ENCODE measurements around the gene ABHD6. TPM values are rescaled to one million over a fixed set of nuclear protein-coding genes. Genes with fewer than 3 reads are reported as not detected.

ABHD6 gene
- polyA plus RNA-seq, 1 donor from 2014 or later, result 38.9 TPM

DNA sequence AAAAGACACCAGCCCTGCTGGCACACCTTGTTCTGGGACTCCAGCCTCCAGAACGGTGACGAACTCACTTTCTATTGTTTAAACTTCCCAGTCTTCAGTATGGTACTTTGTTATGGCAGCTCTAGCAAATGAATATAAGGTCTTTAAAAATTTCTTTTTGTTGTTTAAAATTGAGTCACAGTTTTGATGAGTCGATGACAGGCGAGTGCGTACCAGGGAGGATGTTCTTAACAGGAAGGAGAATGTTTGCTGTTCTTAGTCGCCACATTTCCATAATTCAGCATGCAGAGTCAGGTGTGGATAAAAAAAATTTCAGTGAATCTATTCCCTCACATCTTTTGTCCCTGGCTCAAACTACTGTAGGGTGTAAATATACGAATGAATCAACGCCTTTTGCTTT lies 39.2 kb upstream of the ABHD6 start:
- Histone ChIP-seq H3K27me3 (ENCODE audit: insufficient read depth, low read depth, low read length) (no peaks in the 10 kb centered on the region), H3K36me3 (ENCODE audit: insufficient read depth, low read length) (no peaks in the 10 kb centered on the region), H4K20me1 (ENCODE audit: insufficient read depth) (no peaks in the 10 kb centered on the region), H2AFZ (ENCODE audit: low read depth, low read length) (no peak overlapping the region), H3K9me3 (ENCODE audit: low read length) (no peaks in the 10 kb centered on the region), H3F3A (ENCODE audit: insufficient read depth, low read length, poor library complexity, severe bottlenecking) (no peaks in the 10 kb centered on the region), H3K4me3 (ENCODE audit: low read length) (no peak overlapping the region), H3K9ac (ENCODE audit: low read length) (no peak overlapping the region), H3K9me2 (ENCODE audit: insufficient read depth, low read length) (no peaks in the 10 kb centered on the region), H3K79me2 (replicated peaks; ENCODE audit: insufficient read depth, low read length) (no peaks in the 10 kb centered on the region), H3K27ac (ENCODE audit: low read length) (no peak overlapping the region), H3K4me2 (ENCODE audit: low read length) (no peak overlapping the region)
- TF ChIP-seq RAD21 (conservative IDR thresholded peaks at IDR 0.05), result no peak
- no peak for TF ChIP-seq MXI1 (conservative IDR thresholded peaks at IDR 0.05; ENCODE audit: poor library complexity, severe bottlenecking)
- TF ChIP-seq EP300 (conservative IDR thresholded peaks at IDR 0.05; ENCODE audit: poor library complexity, severe bottlenecking), result no peak
- no peak for TF ChIP-seq TAF1 (IDR thresholded peaks at IDR 0.05; ENCODE audit: low read depth)
- TF ChIP-seq CTCF (IDR thresholded peaks at IDR 0.05; ENCODE audit: poor library complexity, severe bottlenecking), result no peak
- TF ChIP-seq, protein P1, sequence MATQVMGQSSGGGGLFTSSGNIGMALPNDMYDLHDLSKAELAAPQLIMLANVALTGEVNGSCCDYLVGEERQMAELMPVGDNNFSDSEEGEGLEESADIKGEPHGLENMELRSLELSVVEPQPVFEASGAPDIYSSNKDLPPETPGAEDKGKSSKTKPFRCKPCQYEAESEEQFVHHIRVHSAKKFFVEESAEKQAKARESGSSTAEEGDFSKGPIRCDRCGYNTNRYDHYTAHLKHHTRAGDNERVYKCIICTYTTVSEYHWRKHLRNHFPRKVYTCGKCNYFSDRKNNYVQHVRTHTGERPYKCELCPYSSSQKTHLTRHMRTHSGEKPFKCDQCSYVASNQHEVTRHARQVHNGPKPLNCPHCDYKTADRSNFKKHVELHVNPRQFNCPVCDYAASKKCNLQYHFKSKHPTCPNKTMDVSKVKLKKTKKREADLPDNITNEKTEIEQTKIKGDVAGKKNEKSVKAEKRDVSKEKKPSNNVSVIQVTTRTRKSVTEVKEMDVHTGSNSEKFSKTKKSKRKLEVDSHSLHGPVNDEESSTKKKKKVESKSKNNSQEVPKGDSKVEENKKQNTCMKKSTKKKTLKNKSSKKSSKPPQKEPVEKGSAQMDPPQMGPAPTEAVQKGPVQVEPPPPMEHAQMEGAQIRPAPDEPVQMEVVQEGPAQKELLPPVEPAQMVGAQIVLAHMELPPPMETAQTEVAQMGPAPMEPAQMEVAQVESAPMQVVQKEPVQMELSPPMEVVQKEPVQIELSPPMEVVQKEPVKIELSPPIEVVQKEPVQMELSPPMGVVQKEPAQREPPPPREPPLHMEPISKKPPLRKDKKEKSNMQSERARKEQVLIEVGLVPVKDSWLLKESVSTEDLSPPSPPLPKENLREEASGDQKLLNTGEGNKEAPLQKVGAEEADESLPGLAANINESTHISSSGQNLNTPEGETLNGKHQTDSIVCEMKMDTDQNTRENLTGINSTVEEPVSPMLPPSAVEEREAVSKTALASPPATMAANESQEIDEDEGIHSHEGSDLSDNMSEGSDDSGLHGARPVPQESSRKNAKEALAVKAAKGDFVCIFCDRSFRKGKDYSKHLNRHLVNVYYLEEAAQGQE (IDR thresholded peaks at IDR 0.05; ENCODE audit: borderline replicate concordance), result no peak
- no peak for TF ChIP-seq SMC3 (conservative IDR thresholded peaks at IDR 0.05; ENCODE audit: poor library complexity)
- TF ChIP-seq EZH2 (IDR thresholded peaks at IDR 0.05; ENCODE audit: borderline replicate concordance, insufficient read depth, low read length, poor library complexity, severe bottlenecking), result no peak
- no peak for TF ChIP-seq POLR2AphosphoS5 (IDR thresholded peaks at IDR 0.05)

DNA sequence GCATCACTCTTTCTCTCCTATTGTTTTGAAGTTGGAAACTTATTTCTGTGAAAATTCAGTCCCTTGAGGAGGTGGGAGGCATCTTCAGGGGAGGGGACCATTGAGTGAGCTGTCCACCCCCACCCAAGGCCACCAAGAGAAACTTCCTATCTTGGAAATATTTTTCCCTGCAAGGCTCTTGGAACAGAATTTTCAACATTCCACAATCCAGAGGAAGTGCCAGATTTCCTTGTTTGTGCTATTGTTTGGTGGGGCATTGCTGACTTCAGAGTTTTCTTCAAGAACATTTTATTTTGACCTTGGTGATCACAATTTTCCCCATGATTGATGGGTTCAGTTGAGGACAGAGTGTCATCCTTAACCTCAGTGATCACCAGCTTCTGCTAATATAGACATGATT lies 38.8 kb upstream of the ABHD6 start:
- Histone ChIP-seq H3F3A (ENCODE audit: insufficient read depth, low read length, poor library complexity, severe bottlenecking) (no peaks in the 10 kb centered on the region), H3K4me2 (ENCODE audit: low read length) (no peak overlapping the region), H3K4me3 (ENCODE audit: low read length) (no peak overlapping the region), H3K9ac (ENCODE audit: low read length) (no peak overlapping the region), H3K9me2 (ENCODE audit: insufficient read depth, low read length) (no peaks in the 10 kb centered on the region), H3K27me3 (ENCODE audit: insufficient read depth, low read depth, low read length) (no peaks in the 10 kb centered on the region), H4K20me1 (ENCODE audit: insufficient read depth) (no peaks in the 10 kb centered on the region), H3K79me2 (replicated peaks; ENCODE audit: insufficient read depth, low read length) (no peaks in the 10 kb centered on the region), H3K27ac (ENCODE audit: low read length) (no peak overlapping the region), H2AFZ (ENCODE audit: low read depth, low read length) (no peak overlapping the region), H3K9me3 (ENCODE audit: low read length) (no peaks in the 10 kb centered on the region), H3K36me3 (ENCODE audit: insufficient read depth, low read length) (no peaks in the 10 kb centered on the region)
- no peak for TF ChIP-seq CTCF (IDR thresholded peaks at IDR 0.05; ENCODE audit: poor library complexity, severe bottlenecking)
- TF ChIP-seq TAF1 (IDR thresholded peaks at IDR 0.05; ENCODE audit: low read depth), result no peak
- no peak for TF ChIP-seq EP300 (conservative IDR thresholded peaks at IDR 0.05; ENCODE audit: poor library complexity, severe bottlenecking)
- TF ChIP-seq EZH2 (IDR thresholded peaks at IDR 0.05; ENCODE audit: borderline replicate concordance, insufficient read depth, low read length, poor library complexity, severe bottlenecking), result no peak
- TF ChIP-seq RAD21 (conservative IDR thresholded peaks at IDR 0.05), result no peak
- TF ChIP-seq POLR2AphosphoS5 (IDR thresholded peaks at IDR 0.05), result no peak

Measured in neural cell (in vitro differentiated cells).